GM12878 (cell line): ENCODE results near the gene LEFTY1. TPM values are rescaled to one million over a fixed set of nuclear protein-coding genes. Genes with fewer than 3 reads are reported as not detected.

Source experiments
- ATAC-seq: fragments of 200-7000 bp; cut with Tn5 transposase; 3 replicates; pipeline ENCODE4 v1.9.1; 2020; ENCODE audit warnings: mild to moderate bottlenecking, moderate library complexity
- BruUV-seq: library from RNA; stranded (reverse); fragments of 400-500 nt; replicated peaks from 2 replicates; lab custom pipeline; 2021; lab: Mats Ljungman, UMichigan
- CTCF ChIA-PET: fragments of 300-600 bp; sonication (Branson Sonifier 250); formaldehyde crosslinking; extraction: SDS; loops from one replicate; lab custom pipeline; 2021; ENCODE audit warnings: inconsistent platforms; lab: Yijun Ruan, JAX
- POLR2A ChIA-PET: fragments of 350-600 bp; formaldehyde crosslinking; extraction: SDS; loops from one replicate; lab custom pipeline; 2021; ENCODE audit warnings: inconsistent platforms; lab: Charles Lee
- RAD21 ChIA-PET: fragments of 300-600 bp; sonication (Branson Sonifier 250); formaldehyde crosslinking; loops from one replicate; lab custom pipeline; 2023; ENCODE audit warnings: antibody characterized with exemption; ENCODE audit not compliant: unreplicated experiment; lab: Charles Lee
- SMC1A ChIA-PET: fragments of 300-600 bp; sonication (Branson Sonifier 250); formaldehyde crosslinking; loops from one replicate; lab custom pipeline; 2023; ENCODE audit not compliant: unreplicated experiment, uncharacterized antibody; lab: Charles Lee
- DNase-seq: peaks from one replicate; pipeline ENCODE4 v3.0.0-alpha.2; 2011; ENCODE audit warnings: low read depth, low spot score
- FAIRE-seq: peaks from 3 replicates; lab custom pipeline; 2011; peaks lifted over from hg19 to GRCh38; lab: Jason Lieb, UNC
- H2AFZ ChIP-seq: 2 replicates; pipeline ENCODE4 v1.6.0; 2011; ENCODE audit warnings: low read depth, low read length, control low read depth; ENCODE audit not compliant: control insufficient read depth
- H3K27ac ChIP-seq: 2 replicates; pipeline ENCODE4 v1.5.1; 2011; ENCODE audit warnings: control low read depth; ENCODE audit not compliant: control insufficient read depth, insufficient read depth
- H3K27me3 ChIP-seq, 2 experiments: replicated peaks in 1 of 2; 2 replicates each; pipeline versions ENCODE4 v1.6.0 to v1.6.1; 2011; ENCODE audit warnings: low read length in 1 of 2; ENCODE audit not compliant: control insufficient read depth in 2 of 2, insufficient read depth in 2 of 2
- H3K36me3 ChIP-seq, 2 experiments: 2 replicates each; pipeline ENCODE4 v1.5.1; 2011; ENCODE audit warnings: low read length in 1 of 2; ENCODE audit not compliant: control insufficient read depth in 2 of 2, insufficient read depth in 2 of 2
- H3K4me1 ChIP-seq: 2 replicates; pipeline ENCODE4 v1.6.1; 2011; ENCODE audit warnings: mild to moderate bottlenecking, low read length, moderate library complexity, mixed read lengths; ENCODE audit not compliant: control insufficient read depth, insufficient read depth
- H3K4me2 ChIP-seq: 2 replicates; pipeline ENCODE4 v1.6.0; 2011; ENCODE audit warnings: control low read depth; ENCODE audit not compliant: control insufficient read depth, insufficient read depth
- H3K4me3 ChIP-seq: fragments of 200-600 bp; sonication (generic); 2 replicates; pipeline ENCODE4 v1.5.1; 2016
- H3K79me2 ChIP-seq: 2 replicates; pipeline ENCODE4 v1.6.0; 2011; ENCODE audit warnings: low read length; ENCODE audit not compliant: control insufficient read depth, insufficient read depth
- H3K9ac ChIP-seq: 2 replicates; pipeline ENCODE4 v1.8.0; 2011; ENCODE audit warnings: low read length, control low read depth, mixed read lengths; ENCODE audit not compliant: control insufficient read depth, insufficient read depth
- H3K9me3 ChIP-seq: replicated peaks from 3 replicates; pipeline ENCODE4 v1.5.1; 2011; ENCODE audit warnings: mild to moderate bottlenecking, low read length; ENCODE audit not compliant: control insufficient read depth, insufficient read depth
- H4K20me1 ChIP-seq: 2 replicates; pipeline ENCODE4 v1.6.0; 2011; ENCODE audit not compliant: control insufficient read depth, insufficient read depth
- CHD1 ChIP-seq: IDR thresholded peaks from 2 replicates; pipeline ENCODE4 v1.6.1; 2012; ENCODE audit warnings: low read depth, low read length, improper control_type of control experiment
- CHD4 ChIP-seq: fragments of 200-600 bp; sonication (generic); IDR thresholded peaks from 2 replicates; pipeline ENCODE4 v1.6.1; 2016; ENCODE audit warnings: mild to moderate bottlenecking
- HCFC1 ChIP-seq: fragments of 150-350 bp; IDR thresholded peaks from 2 replicates; pipeline ENCODE4 v1.6.1; 2014; ENCODE audit warnings: low read length
- IRF4 ChIP-seq: IDR thresholded peaks from 2 replicates; pipeline ENCODE4 v1.6.1; 2011; ENCODE audit warnings: low read depth, low read length
- MXI1 ChIP-seq: fragments of 150-350 bp; IDR thresholded peaks from 2 replicates; pipeline ENCODE4 v1.6.1; 2011; ENCODE audit warnings: low read depth, mild to moderate bottlenecking, inconsistent platforms, low read length, improper control_type of control experiment
- PAX8 ChIP-seq: fragments of 450-650 bp; IDR thresholded peaks from 2 replicates; pipeline ENCODE4 v1.6.1; 2017; ENCODE audit warnings: mild to moderate bottlenecking, moderate library complexity
- POLR2A ChIP-seq: IDR thresholded peaks from 2 replicates; pipeline ENCODE4 v1.6.1; 2011; ENCODE audit warnings: low read depth, mild to moderate bottlenecking, low read length
- RUNX3 ChIP-seq: IDR thresholded peaks from 2 replicates; pipeline ENCODE4 v1.6.1; 2012; ENCODE audit warnings: low read length, inconsistent platforms
- SIN3A ChIP-seq: IDR thresholded peaks from 2 replicates; pipeline ENCODE4 v1.6.1; 2012; ENCODE audit warnings: low read depth, low read length, improper control_type of control experiment
- ZBTB11 ChIP-seq: fragments of 450-650 bp; formaldehyde crosslinking; IDR thresholded peaks from 2 replicates; pipeline ENCODE4 v1.5.0; 2022; ENCODE audit warnings: mild to moderate bottlenecking, missing genetic modification characterization
- WGBS: methylation state at CpG from one replicate; pipeline ENCODE4 v1.1.6; 2016; ENCODE audit warnings: low lambda C conversion rate; ENCODE audit not compliant: insufficient replicate concordance, insufficient coverage; ENCODE audit errors: missing lambda C conversion rate; 5-methylcytosine and 5-hydroxymethylcytosine counted together
- in situ Hi-C: fragments of 300-500 bp; cut with MboI; formaldehyde crosslinking; loops from 9 replicates; pipeline ENCODE4 v1.14.3; 2018; ENCODE audit warnings: mixed read lengths
- intact Hi-C: fragments of 100-400 bp; cut with micrococcal nuclease; formaldehyde crosslinking; loops from one replicate; pipeline ENCODE4 v1.14.2; 2022; ENCODE audit not compliant: unreplicated experiment
- polyA plus RNA-seq, 11 experiments: library from polyadenylated mRNA; depleted of rRNA in 4 of 11; unstranded in 6 of 11; stranded (reverse) in 5 of 11; fragments of >200 nt; fragmentation: Nextera tagmentation in 4 of 11; fragmentation: Illumina TruSeq in 1 of 11; extraction: Ambion mirVana in 4 of 11; extraction: Trizol in 1 of 11; gene quantifications; 1 replicate in 1 of 11; 2 replicates in 10 of 11; pipeline versions ENCODE4 v1.2.1 to v1.2.3, GENCODE V29; 2011 to 2016; ENCODE audit warnings: inconsistent platforms in 2 of 11, missing spikeins in 2 of 11, low read depth in 1 of 11
- total RNA-seq, 4 experiments: library from RNA; depleted of rRNA in 3 of 4; stranded (reverse); fragments of >200 nt in 3 of 4; fragmentation: Illumina TruSeq in 1 of 4; extraction: Trizol in 1 of 4; gene quantifications; 2 replicates each; pipeline versions ENCODE4 v1.2.1 to v1.2.3, GENCODE V29; 2013 to 2021

The LEFTY1 gene
- total and polyA plus RNA-seq, 10 of the 15 experiments (the other 5 are each of a cell fraction or from before 2014, with no cell fraction given) = 0.06 TPM; not detected in 8

DNA sequence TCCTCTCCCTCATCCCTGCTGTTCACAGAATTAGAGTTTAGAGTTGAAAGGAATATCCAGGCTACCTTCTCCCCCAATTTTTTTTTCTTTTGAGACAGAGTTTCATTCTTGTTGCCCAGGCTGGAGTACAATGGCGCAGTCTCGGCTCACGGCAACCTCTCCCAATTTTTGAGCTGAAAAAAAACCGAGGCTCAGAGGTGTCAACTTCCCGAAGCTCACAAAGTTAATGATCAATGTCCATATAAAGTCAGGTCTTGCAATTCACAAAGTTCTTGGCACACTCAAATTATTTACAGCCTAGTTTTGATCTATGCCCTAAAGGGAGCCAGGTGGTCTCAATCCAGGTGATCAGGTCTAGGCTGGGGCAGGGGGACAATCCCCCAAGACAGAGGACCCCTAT, 797 bp upstream of the LEFTY1 start:
- ChIA-PET SMC1A (interaction anchor here (1.0 kb wide), 1 partner anchor 9 kb away, joined by 3 read pairs; no protein-coding TSS in a partner anchor), CTCF (no interaction called here), POLR2A (interaction anchor here (1.2 kb wide), 1 partner anchor 9 kb away, joined by 3 read pairs; no protein-coding TSS in a partner anchor), RAD21 (interaction anchor here (1.0 kb wide), 1 partner anchor 112 kb away, joined by 3 read pairs; the partner anchor contains the start of gene SRP9)
- Histone ChIP-seq H4K20me1 (no peaks in the 10 kb centered on the region), H3K9ac (no peak overlapping the region), H3K27ac (no peak overlapping the region), H3K79me2 (no peaks in the 10 kb centered on the region), H3K36me3 (no peaks in the 10 kb centered on the region), H2AFZ (no peak overlapping the region), H3K4me2 (no peak overlapping the region), H3K4me1 (no peaks in the 10 kb centered on the region), H3K9me3 (no peaks in the 10 kb centered on the region), H3K4me3 (no peak overlapping the region), H3K27me3 (no peaks in the 10 kb centered on the region)
- intact Hi-C loops (no loop called here), in situ Hi-C loops (no loop called here)
- WGBS = 75% methylated on average over 5 of the region's 5 CpGs
- TF ChIP-seq MXI1 = no peak
- no peak for TF ChIP-seq ZBTB11 (CRISPR knock-in tag)
- no peak for TF ChIP-seq IRF4
- TF ChIP-seq PAX8 = no peak
- TF ChIP-seq SIN3A = no peak
- no peak for TF ChIP-seq RUNX3
- TF ChIP-seq HCFC1 = no peak
- no peak for TF ChIP-seq CHD1
- no peak for TF ChIP-seq CHD4
- TF ChIP-seq POLR2A = no peak
- DNase-seq = no peak
- FAIRE-seq = no peak
- no peak for ATAC-seq
- no TSS peak for BruUV-seq
